Keratinocyte (primary cell): ENCODE results near the gene CWF19L2.

Experiments used
- EZH2 ChIP-seq: IDR thresholded peaks from one replicate; pipeline ENCODE4 v1.6.1; 2012; ENCODE audit warnings: inconsistent platforms, mild to moderate bottlenecking, low read length, moderate library complexity
- TF ChIP-seq, protein P1 (sequence below), 3 experiments: IDR thresholded peaks in 1 of 3; conservative IDR thresholded peaks in 1 of 3; optimal IDR thresholded peaks in 1 of 3; 2 replicates in 2 of 3; 3 replicates in 1 of 3; pipeline versions ENCODE3 to v1.5.1; 2011; ENCODE audit warnings: low read length in 3 of 3, mild to moderate bottlenecking in 3 of 3, moderate library complexity in 2 of 3, control low read depth in 1 of 3, inconsistent platforms in 1 of 3; ENCODE audit not compliant: insufficient read depth in 2 of 3; ENCODE audit errors: extremely low read depth in 1 of 3

DNA sequence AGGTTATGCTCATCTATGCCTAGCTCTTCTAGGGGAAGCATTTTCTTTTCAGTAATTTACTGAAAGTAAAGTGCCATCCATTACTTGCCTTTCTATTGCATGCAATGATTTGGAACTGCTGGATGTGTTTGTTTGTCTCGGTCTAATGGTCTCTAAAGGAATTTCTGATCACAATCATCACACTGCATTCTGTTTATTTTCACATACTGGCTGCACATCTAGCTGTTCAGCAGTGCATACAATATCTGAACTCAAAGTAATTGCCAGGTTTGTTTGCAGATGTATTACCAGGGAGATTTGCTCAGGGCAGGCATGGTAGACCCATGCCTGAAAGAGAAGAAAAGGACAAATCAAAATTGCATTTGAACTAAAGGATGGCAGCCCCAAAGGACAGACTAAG, 36.4 kb upstream of the CWF19L2 start:
- TF ChIP-seq, protein P1, sequence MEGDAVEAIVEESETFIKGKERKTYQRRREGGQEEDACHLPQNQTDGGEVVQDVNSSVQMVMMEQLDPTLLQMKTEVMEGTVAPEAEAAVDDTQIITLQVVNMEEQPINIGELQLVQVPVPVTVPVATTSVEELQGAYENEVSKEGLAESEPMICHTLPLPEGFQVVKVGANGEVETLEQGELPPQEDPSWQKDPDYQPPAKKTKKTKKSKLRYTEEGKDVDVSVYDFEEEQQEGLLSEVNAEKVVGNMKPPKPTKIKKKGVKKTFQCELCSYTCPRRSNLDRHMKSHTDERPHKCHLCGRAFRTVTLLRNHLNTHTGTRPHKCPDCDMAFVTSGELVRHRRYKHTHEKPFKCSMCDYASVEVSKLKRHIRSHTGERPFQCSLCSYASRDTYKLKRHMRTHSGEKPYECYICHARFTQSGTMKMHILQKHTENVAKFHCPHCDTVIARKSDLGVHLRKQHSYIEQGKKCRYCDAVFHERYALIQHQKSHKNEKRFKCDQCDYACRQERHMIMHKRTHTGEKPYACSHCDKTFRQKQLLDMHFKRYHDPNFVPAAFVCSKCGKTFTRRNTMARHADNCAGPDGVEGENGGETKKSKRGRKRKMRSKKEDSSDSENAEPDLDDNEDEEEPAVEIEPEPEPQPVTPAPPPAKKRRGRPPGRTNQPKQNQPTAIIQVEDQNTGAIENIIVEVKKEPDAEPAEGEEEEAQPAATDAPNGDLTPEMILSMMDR (optimal IDR thresholded peaks at IDR 0.05 in 1 of 3, IDR thresholded peaks at IDR 0.05 in 1 of 3, conservative IDR thresholded peaks at IDR 0.05 in 1 of 3; ENCODE audit: extremely low read depth in 1 of 3, insufficient read depth in 2 of 3, low read length in 3 of 3), result no peak
- no peak for TF ChIP-seq EZH2
